ENCODE results near the gene CNGA3. TPM values are rescaled to one million over a fixed set of nuclear protein-coding genes. Genes with fewer than 3 reads are reported as not detected.
A peak's percentile ranks its signal among the peaks of the same experiment; 100 is the strongest.

The CNGA3 gene
- polyA plus RNA-seq, 12 donors, result 0.13 to 0.92 (median 0.51) TPM; not detected in 2

- no peak for DNase-seq
Observed at GRCh38 chr2:98377544-98377943, 31.3 kb downstream of the CNGA3 start.

GRCh38 chr2:98378196-98378595 is 31.9 kb downstream of the CNGA3 start:
- no peak for DNase-seq

GRCh38 chr2:98378901-98379300 is 32.6 kb downstream of the CNGA3 start:
- DNase-seq, result peak; percentile 17

- DNase-seq, result no peak
Observed at GRCh38 chr2:98379311-98380202, 33.3 kb downstream of the CNGA3 start.

GRCh38 chr2:98380203-98380535 is 33.9 kb downstream of the CNGA3 start:
- no peak for DNase-seq

- no peak for DNase-seq
Observed at GRCh38 chr2:98381494-98381893, 35.2 kb downstream of the CNGA3 start.

GRCh38 chr2:98382086-98382485 is 35.8 kb downstream of the CNGA3 start:
- no peak for DNase-seq

- DNase-seq, result no peak
Observed at GRCh38 chr2:98382739-98383138, 36.5 kb downstream of the CNGA3 start.

GRCh38 chr2:98383166-98383565 is 36.9 kb downstream of the CNGA3 start:
- DNase-seq, result no peak

- peak; percentile 56 for DNase-seq
Observed at GRCh38 chr2:98385050-98385699, 38.9 kb downstream of the CNGA3 start.

GRCh38 chr2:98387478-98387877 is 41.2 kb downstream of the CNGA3 start:
- no peak for DNase-seq

GRCh38 chr2:98388081-98388480 is 41.8 kb downstream of the CNGA3 start:
- DNase-seq, result no peak

GRCh38 chr2:98388601-98389250 is 42.5 kb downstream of the CNGA3 start:
- DNase-seq, result no peak

- no peak for DNase-seq
Observed at GRCh38 chr2:98389251-98389605, 43.0 kb downstream of the CNGA3 start.

GRCh38 chr2:98390571-98391476 is 44.6 kb downstream of the CNGA3 start:
- no peak for DNase-seq

GRCh38 chr2:98391581-98392270 is 45.5 kb downstream of the CNGA3 start:
- no peak for DNase-seq

- no peak for DNase-seq
Observed at GRCh38 chr2:98393354-98393753, 47.1 kb downstream of the CNGA3 start.

GRCh38 chr2:98394595-98395153 is 48.4 kb downstream of the CNGA3 start:
- DNase-seq, result no peak

GRCh38 chr2:98395977-98396376 is 49.7 kb downstream of the CNGA3 start:
- no peak for DNase-seq

GRCh38 chr2:98396745-98397355 is 50.6 kb downstream of the CNGA3 start:
- no peak for DNase-seq
